Hepatocyte (in vitro differentiated cells): Measurements from ENCODE around the gene CAPN13. TPM values are rescaled to one million over a fixed set of nuclear protein-coding genes. Genes with fewer than 3 reads are reported as not detected.

Source experiments
- DNase-seq: peaks from one replicate; pipeline ENCODE4 v3.0.0-alpha.2; 2016; ENCODE audit warnings: low spot score
- H2AFZ ChIP-seq: fragments of 200-600 bp; sonication (generic); 2 replicates; pipeline ENCODE4 v1.6.0; 2016; ENCODE audit warnings: antibody characterized with exemption, mild to moderate bottlenecking
- H3K27ac ChIP-seq: fragments of 200-600 bp; sonication (generic); 2 replicates; pipeline ENCODE4 v1.5.1; 2016; ENCODE audit warnings: mild to moderate bottlenecking
- H3K27me3 ChIP-seq: fragments of 200-600 bp; sonication (generic); 2 replicates; pipeline ENCODE4 v1.6.1; 2016
- H3K36me3 ChIP-seq: fragments of 200-600 bp; sonication (generic); replicated peaks from 2 replicates; pipeline ENCODE4 v1.5.1; 2016; ENCODE audit warnings: low read depth; ENCODE audit not compliant: insufficient read depth
- H3K4me1 ChIP-seq: fragments of 200-600 bp; sonication (generic); 2 replicates; pipeline ENCODE4 v1.5.1; 2016; ENCODE audit warnings: mild to moderate bottlenecking, moderate library complexity; ENCODE audit not compliant: insufficient read depth
- H3K4me2 ChIP-seq: fragments of 200-600 bp; sonication (generic); 2 replicates; pipeline ENCODE4 v1.6.0; 2016
- H3K4me3 ChIP-seq: fragments of 200-600 bp; sonication (generic); 2 replicates; pipeline ENCODE4 v1.5.1; 2016; ENCODE audit warnings: mild to moderate bottlenecking
- H3K79me2 ChIP-seq: fragments of 200-600 bp; sonication (generic); 2 replicates; pipeline ENCODE4 v1.6.0; 2017; ENCODE audit warnings: mild to moderate bottlenecking
- H3K9me2 ChIP-seq: fragments of 200-600 bp; sonication (generic); replicated peaks from 2 replicates; pipeline ENCODE4 v1.6.0; 2017; ENCODE audit warnings: mild to moderate bottlenecking; ENCODE audit not compliant: insufficient read depth
- H3K9me3 ChIP-seq: fragments of 200-600 bp; sonication (generic); 2 replicates; pipeline ENCODE4 v1.5.1; 2016; ENCODE audit warnings: low read depth, mild to moderate bottlenecking
- H4K20me1 ChIP-seq: fragments of 200-600 bp; sonication (generic); 2 replicates; pipeline ENCODE4 v1.6.0; 2016; ENCODE audit warnings: mild to moderate bottlenecking; ENCODE audit not compliant: insufficient read depth, poor library complexity, severe bottlenecking
- EZH2 ChIP-seq: fragments of 200-600 bp; sonication (generic); IDR thresholded peaks from 2 replicates; pipeline ENCODE4 v1.6.1; 2016; ENCODE audit warnings: antibody characterized with exemption, mild to moderate bottlenecking, borderline replicate concordance
- EZH2phosphoT487 ChIP-seq: fragments of 200-600 bp; sonication (generic); IDR thresholded peaks from one replicate; pipeline ENCODE4 v1.6.1; 2018; ENCODE audit warnings: antibody characterized with exemption, mild to moderate bottlenecking, low read depth, moderate library complexity; ENCODE audit not compliant: unreplicated experiment, severe bottlenecking
- WGBS: methylation state at CpG from one replicate; pipeline ENCODE4 v1.1.6; 2016; ENCODE audit warnings: low lambda C conversion rate; ENCODE audit errors: missing lambda C conversion rate; 5-methylcytosine and 5-hydroxymethylcytosine counted together
- polyA plus RNA-seq: library from polyadenylated mRNA; unstranded; fragments of >200 nt; fragmentation: Nextera tagmentation; extraction: Ambion mirVana; gene quantifications from 2 replicates; pipeline ENCODE4 v1.2.1, GENCODE V29; 2016
- total RNA-seq: library from RNA; depleted of rRNA; stranded (reverse); fragments of >200 nt; gene quantifications from 2 replicates; pipeline ENCODE4 v1.2.3, GENCODE V29; 2014
- TF ChIP-seq, protein P1 (sequence below): fragments of 200-600 bp; sonication (generic); IDR thresholded peaks from 2 replicates; pipeline ENCODE4 v1.5.1; 2016; ENCODE audit warnings: antibody characterized with exemption, mild to moderate bottlenecking; ENCODE audit not compliant: poor library complexity

Gene CAPN13
- total and polyA plus RNA-seq, 2 experiments from 2014 or later: 5.9 to 6.0 TPM

DNA sequence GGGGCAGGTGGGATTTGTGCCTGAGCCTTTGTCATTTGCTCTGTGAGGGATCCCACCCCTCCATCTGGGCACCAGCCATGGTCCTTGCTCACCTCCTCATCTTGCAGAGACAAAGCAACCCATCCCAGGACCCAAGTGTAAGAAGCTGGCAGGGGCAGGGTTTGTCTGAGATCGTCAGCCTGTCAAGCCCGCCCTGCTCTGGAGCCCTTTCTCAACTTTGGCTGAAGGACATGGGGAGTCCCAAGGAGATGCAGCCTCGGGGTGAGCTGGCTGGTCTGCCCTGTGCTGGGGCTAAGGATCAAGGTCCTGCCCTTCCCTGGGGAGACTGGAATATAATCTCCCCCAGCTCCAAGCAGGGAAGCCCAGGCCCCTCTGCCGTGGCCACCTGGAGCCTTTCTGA lies 86.0 kb downstream of the CAPN13 start:
- Histone ChIP-seq H3K4me1 (peaks cover 8% of the 10 kb centered on the region), H3K79me2 (no peaks in the 10 kb centered on the region), H3K27me3 (peaks cover 2% of the 10 kb centered on the region), H3K4me3 (no peak overlapping the region), H3K9me2 (no peaks in the 10 kb centered on the region), H3K9me3 (no peaks in the 10 kb centered on the region), H3K36me3 (no peaks in the 10 kb centered on the region), H3K4me2 (no peak overlapping the region), H4K20me1 (no peaks in the 10 kb centered on the region), H3K27ac (no peak overlapping the region), H2AFZ (no peak overlapping the region)
- DNase-seq: no peak
- 77% methylated on average over 4 of the region's 4 CpGs for WGBS
- TF ChIP-seq EZH2: no peak
- no peak for TF ChIP-seq EZH2phosphoT487
- TF ChIP-seq, protein P1, sequence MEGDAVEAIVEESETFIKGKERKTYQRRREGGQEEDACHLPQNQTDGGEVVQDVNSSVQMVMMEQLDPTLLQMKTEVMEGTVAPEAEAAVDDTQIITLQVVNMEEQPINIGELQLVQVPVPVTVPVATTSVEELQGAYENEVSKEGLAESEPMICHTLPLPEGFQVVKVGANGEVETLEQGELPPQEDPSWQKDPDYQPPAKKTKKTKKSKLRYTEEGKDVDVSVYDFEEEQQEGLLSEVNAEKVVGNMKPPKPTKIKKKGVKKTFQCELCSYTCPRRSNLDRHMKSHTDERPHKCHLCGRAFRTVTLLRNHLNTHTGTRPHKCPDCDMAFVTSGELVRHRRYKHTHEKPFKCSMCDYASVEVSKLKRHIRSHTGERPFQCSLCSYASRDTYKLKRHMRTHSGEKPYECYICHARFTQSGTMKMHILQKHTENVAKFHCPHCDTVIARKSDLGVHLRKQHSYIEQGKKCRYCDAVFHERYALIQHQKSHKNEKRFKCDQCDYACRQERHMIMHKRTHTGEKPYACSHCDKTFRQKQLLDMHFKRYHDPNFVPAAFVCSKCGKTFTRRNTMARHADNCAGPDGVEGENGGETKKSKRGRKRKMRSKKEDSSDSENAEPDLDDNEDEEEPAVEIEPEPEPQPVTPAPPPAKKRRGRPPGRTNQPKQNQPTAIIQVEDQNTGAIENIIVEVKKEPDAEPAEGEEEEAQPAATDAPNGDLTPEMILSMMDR: no peak

DNA sequence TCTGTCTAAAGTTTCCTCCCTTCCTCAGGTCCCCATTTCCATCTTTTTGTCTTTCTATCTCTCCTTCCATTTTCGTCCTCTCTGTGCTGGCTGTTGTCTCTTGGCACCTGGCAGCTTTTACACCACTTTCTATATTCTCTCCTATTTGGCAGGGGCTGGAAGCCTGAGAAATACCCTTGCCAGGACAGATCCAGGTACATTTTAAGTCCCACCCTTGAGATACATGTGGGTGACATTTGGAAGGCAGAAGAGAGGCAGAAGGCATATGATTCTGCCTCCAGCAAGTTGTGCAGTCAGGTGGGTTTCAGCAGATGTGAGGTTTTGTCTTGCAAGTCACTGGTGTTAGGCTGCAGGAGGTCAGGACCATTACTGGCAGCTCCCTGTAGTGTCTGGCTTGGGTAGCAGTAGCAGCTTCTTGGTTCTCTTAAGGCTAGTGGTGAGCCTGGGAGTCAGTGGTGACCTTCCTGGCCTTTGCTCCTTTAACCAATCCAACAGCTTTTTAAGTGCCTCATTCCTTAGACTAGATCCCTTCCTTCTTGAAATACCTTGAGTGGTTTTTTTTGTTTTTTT lies 90.1 kb downstream of the CAPN13 start:
- Histone ChIP-seq H3K36me3 (no peaks in the 10 kb centered on the region), H3K4me2 (no peak overlapping the region), H3K4me3 (no peak overlapping the region), H2AFZ (no peak overlapping the region), H3K9me2 (no peaks in the 10 kb centered on the region), H3K27me3 (no peaks in the 10 kb centered on the region), H3K27ac (no peak overlapping the region), H3K79me2 (no peaks in the 10 kb centered on the region), H3K9me3 (no peaks in the 10 kb centered on the region), H3K4me1 (peaks cover 6% of the 10 kb centered on the region), H4K20me1 (no peaks in the 10 kb centered on the region)
- TF ChIP-seq EZH2phosphoT487: no peak
- TF ChIP-seq EZH2: no peak
- TF ChIP-seq, protein P1: no peak
- 74% methylated on average over 1 of the region's 1 CpG for WGBS
- no peak for DNase-seq

DNA sequence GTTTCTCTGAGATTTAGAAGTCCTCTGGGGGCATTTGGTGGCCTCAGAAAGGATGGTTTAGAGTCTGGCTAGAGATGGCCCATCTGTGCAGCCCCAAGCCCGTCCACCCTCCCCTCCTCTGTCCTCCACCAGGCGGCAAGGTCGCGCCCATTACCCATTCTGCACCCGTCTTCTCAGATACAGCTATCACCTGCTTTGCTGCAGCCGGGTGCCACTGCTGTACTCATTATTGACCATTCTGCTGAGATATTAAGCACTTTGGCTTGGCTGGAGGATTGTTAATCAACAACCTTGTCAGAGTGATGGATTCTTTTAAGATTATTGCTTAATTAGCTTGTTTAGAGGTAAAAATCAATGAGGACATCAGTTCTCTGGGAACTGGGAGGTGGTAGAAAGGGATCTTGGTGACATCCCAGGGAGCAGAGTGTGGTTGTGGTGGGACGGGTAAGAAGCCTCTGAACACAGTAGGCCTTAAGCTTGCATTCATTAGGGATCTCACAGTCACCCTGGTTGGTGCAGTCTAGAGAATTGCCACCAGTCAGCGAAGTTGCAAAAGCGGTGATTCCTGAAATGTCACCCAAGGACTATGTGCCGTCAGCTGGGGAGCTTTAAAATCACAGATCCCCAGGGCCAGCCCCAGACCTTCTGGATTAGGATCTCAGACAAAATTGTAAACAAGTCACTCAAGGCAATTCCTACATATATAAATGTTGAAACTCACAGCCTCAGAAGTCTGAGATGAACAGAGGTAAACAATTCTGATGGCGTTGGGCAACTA lies 90.9 kb downstream of the CAPN13 start:
- H3K36me3 ChIP-seq: no peaks in the 10 kb centered on the region
- 79% methylated on average over 11 of the region's 11 CpGs for WGBS
- H2AFZ ChIP-seq: no peak overlapping the region
- H3K79me2 ChIP-seq: no peaks in the 10 kb centered on the region
- H3K4me1 ChIP-seq: peaks cover 3% of the 10 kb centered on the region
- no peak overlapping the region for H3K27ac ChIP-seq
- H3K27me3 ChIP-seq: no peaks in the 10 kb centered on the region
- no peak for DNase-seq
- no peak for TF ChIP-seq EZH2
- TF ChIP-seq EZH2phosphoT487: no peak
- TF ChIP-seq, protein P1: no peak
- no peak overlapping the region for H3K4me3 ChIP-seq
- no peak overlapping the region for H3K4me2 ChIP-seq
- no peaks in the 10 kb centered on the region for H3K9me3 ChIP-seq
- no peaks in the 10 kb centered on the region for H4K20me1 ChIP-seq
- no peaks in the 10 kb centered on the region for H3K9me2 ChIP-seq
